ENCODE data around the gene MXRA8.

Gene MXRA8

GRCh38 chr1:1325288-1326074, 32.9 kb downstream of the MXRA8 start:
- TF ChIP-seq ZFX (IDR thresholded peaks at IDR 0.05; ENCODE audit: borderline replicate concordance) (no peak), CTCF (IDR thresholded peaks at IDR 0.05) (no peak)
- peak overlapping the region; percentile 90 for H3K27ac ChIP-seq

- H3K27ac ChIP-seq, result peak within 1 kb of the TSS; percentile 90
- TF ChIP-seq CTCF (IDR thresholded peaks at IDR 0.05) (no peak), ZFX (IDR thresholded peaks at IDR 0.05; ENCODE audit: borderline replicate concordance) (no peak)
These were observed 33.6 kb downstream of the MXRA8 start, which contains the start of the genes CPTP and INTS11 for GRCh38 chr1:1324524-1325287. Gene CPTP, plus strand, starts transcription at chr1:1324802. Its CDS starts 2,109 bp downstream, at chr1:1326911. Gene INTS11, minus strand, starts transcription at chr1:1324660. Its CDS starts 52 bp downstream, at chr1:1324608.

- no peak for TF ChIP-seq CTCF (IDR thresholded peaks at IDR 0.05)
- no peak for TF ChIP-seq ZFX (IDR thresholded peaks at IDR 0.05; ENCODE audit: borderline replicate concordance)
- peak overlapping the region; percentile 90 for H3K27ac ChIP-seq
These were observed 34.3 kb downstream of the MXRA8 start for GRCh38 chr1:1324084-1324523.

- 0 out of 2 replicates have a peak overlapping the region, but pooled peaks have one; percentile 25 for H3K27ac ChIP-seq
- TF ChIP-seq ZFX (IDR thresholded peaks at IDR 0.05; ENCODE audit: borderline replicate concordance) (no peak), CTCF (IDR thresholded peaks at IDR 0.05) (no peak)
These were observed 35.4 kb downstream of the MXRA8 start for GRCh38 chr1:1322952-1323351.

- TF ChIP-seq ZFX (IDR thresholded peaks at IDR 0.05; ENCODE audit: borderline replicate concordance) (no peak), CTCF (IDR thresholded peaks at IDR 0.05) (no peak)
- no peak overlapping the region for H3K27ac ChIP-seq
These were observed 35.9 kb downstream of the MXRA8 start for GRCh38 chr1:1322418-1322817.

- H3K27ac ChIP-seq, result no peak overlapping the region
- TF ChIP-seq CTCF (IDR thresholded peaks at IDR 0.05), result no peak
These were observed 36.9 kb downstream of the MXRA8 start for GRCh38 chr1:1321477-1321876.
